HEK293 (cell line): ENCODE measurements around the gene BCL6B.

Source experiments
- CTCF ChIP-seq: fragments of 450-650 bp; formaldehyde crosslinking; IDR thresholded peaks from 2 replicates; pipeline ENCODE4 v1.5.1; 2016; ENCODE audit warnings: missing biosample characterization, missing genetic modification characterization
- KLF9 ChIP-seq: fragments of 450-650 bp; formaldehyde crosslinking; IDR thresholded peaks from 2 replicates; pipeline ENCODE4 v1.5.1; 2016; ENCODE audit warnings: missing biosample characterization, missing genetic modification characterization, low read depth
- PRDM10 ChIP-seq: fragments of 450-650 bp; formaldehyde crosslinking; IDR thresholded peaks from 2 replicates; pipeline ENCODE4 v1.5.1; 2016; ENCODE audit warnings: missing biosample characterization, missing genetic modification characterization
- SP2 ChIP-seq: fragments of 450-650 bp; formaldehyde crosslinking; IDR thresholded peaks from 2 replicates; pipeline ENCODE4 v1.5.1; 2016; ENCODE audit warnings: missing biosample characterization, missing genetic modification characterization
- YY2 ChIP-seq: fragments of 450-650 bp; formaldehyde crosslinking; IDR thresholded peaks from 2 replicates; pipeline ENCODE4 v1.5.1; 2016; ENCODE audit warnings: missing biosample characterization, missing genetic modification characterization
- ZBTB20 ChIP-seq: fragments of 450-650 bp; formaldehyde crosslinking; IDR thresholded peaks from 2 replicates; pipeline ENCODE4 v1.5.1; 2016; ENCODE audit warnings: missing biosample characterization, missing genetic modification characterization
- ZFP41 ChIP-seq: fragments of 450-650 bp; formaldehyde crosslinking; IDR thresholded peaks from 2 replicates; pipeline ENCODE4 v1.5.1; 2016; ENCODE audit warnings: missing biosample characterization, missing genetic modification characterization, borderline replicate concordance
- ZNF16 ChIP-seq: fragments of 450-650 bp; formaldehyde crosslinking; IDR thresholded peaks from 2 replicates; pipeline ENCODE4 v1.5.1; 2016; ENCODE audit warnings: low read depth, missing biosample characterization, missing genetic modification characterization
- ZNF311 ChIP-seq: fragments of 450-650 bp; formaldehyde crosslinking; IDR thresholded peaks from 2 replicates; pipeline ENCODE4 v1.5.1; 2017; ENCODE audit warnings: missing biosample characterization, missing genetic modification characterization, borderline replicate concordance
- ZNF488 ChIP-seq: fragments of 450-650 bp; formaldehyde crosslinking; IDR thresholded peaks from 2 replicates; pipeline ENCODE4 v1.5.1; 2016; ENCODE audit warnings: missing biosample characterization, missing genetic modification characterization

GRCh38 chr17:7019367-7019766 is 3.5 kb upstream of the BCL6B start:
- TF ChIP-seq ZNF16 (tag by site-specific recombination) (no peak), ZBTB20 (tag by site-specific recombination) (no peak), ZFP41 (tag by site-specific recombination) (no peak), KLF9 (tag by site-specific recombination) (no peak), CTCF (tag by site-specific recombination) (no peak), SP2 (tag by site-specific recombination) (no peak), ZNF311 (tag by site-specific recombination) (no peak), YY2 (tag by site-specific recombination) (no peak), ZNF488 (no peak), PRDM10 (tag by site-specific recombination) (no peak)
